Neural progenitor cell (in vitro differentiated cells): ENCODE results near the gene CD40.

Experiments used
- EZH2 ChIP-seq: fragments of 200-600 bp; sonication (generic); IDR thresholded peaks from 2 replicates; pipeline ENCODE4 v1.6.1; 2017; ENCODE audit warnings: antibody characterized with exemption, mild to moderate bottlenecking, moderate library complexity
- EZH2phosphoT487 ChIP-seq: fragments of 200-600 bp; sonication (generic); IDR thresholded peaks from 2 replicates; pipeline ENCODE4 v1.6.1; 2017; ENCODE audit warnings: antibody characterized with exemption
- TF ChIP-seq, protein P1 (sequence below): fragments of 200-600 bp; sonication (generic); IDR thresholded peaks from 2 replicates; pipeline ENCODE4 v1.5.1; 2017; ENCODE audit warnings: antibody characterized with exemption, mild to moderate bottlenecking

DNA sequence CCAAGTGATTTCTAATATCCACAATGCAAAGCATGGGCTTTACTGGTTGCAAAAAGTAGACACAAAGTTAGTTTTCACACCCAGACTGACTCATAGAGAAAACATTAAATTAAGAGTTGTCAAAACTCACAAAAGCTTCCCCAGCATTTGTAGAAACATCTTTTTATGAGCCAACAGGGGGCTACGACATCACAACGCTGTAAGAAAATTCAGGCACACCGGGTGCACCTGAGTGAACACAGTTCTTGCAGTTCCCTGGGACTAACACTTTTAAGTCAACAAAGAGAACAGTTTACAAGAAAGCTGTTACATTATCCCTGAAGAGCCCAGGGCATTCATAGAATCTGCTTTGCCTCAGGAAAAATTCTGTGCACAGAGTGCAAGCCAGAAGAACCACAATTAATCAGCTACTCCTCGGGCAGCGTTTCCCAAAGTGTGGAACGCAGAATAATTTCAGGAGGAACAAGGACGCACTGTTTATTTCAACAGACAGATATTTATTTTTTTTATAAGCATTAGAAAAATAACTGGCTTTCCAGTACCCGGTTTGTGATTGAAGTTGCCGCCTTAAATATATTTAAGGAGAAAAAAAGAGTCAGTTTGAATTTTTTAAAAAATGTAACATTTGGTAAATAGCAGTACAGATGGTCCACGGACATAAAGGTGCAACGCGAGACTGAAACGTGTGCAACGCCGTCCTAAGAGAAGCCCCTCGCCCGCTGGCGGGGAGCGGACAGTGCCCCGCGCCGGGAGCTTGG, 29.5 kb upstream of the CD40 start:
- TF ChIP-seq EZH2, result peak; percentile 37
- TF ChIP-seq, protein P1, sequence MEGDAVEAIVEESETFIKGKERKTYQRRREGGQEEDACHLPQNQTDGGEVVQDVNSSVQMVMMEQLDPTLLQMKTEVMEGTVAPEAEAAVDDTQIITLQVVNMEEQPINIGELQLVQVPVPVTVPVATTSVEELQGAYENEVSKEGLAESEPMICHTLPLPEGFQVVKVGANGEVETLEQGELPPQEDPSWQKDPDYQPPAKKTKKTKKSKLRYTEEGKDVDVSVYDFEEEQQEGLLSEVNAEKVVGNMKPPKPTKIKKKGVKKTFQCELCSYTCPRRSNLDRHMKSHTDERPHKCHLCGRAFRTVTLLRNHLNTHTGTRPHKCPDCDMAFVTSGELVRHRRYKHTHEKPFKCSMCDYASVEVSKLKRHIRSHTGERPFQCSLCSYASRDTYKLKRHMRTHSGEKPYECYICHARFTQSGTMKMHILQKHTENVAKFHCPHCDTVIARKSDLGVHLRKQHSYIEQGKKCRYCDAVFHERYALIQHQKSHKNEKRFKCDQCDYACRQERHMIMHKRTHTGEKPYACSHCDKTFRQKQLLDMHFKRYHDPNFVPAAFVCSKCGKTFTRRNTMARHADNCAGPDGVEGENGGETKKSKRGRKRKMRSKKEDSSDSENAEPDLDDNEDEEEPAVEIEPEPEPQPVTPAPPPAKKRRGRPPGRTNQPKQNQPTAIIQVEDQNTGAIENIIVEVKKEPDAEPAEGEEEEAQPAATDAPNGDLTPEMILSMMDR, result peak; percentile 5
- no peak for TF ChIP-seq EZH2phosphoT487
